HuH-7 (cell line): ENCODE measurements around the gene IRF3.
A peak's percentile ranks its signal among the peaks of the same experiment; 100 is the strongest.

Experiments used
- DNase-seq: peaks from one replicate; pipeline ENCODE4 v3.0.0; 2011; ENCODE audit warnings: low spot score

IRF3 gene

GRCh38 chr19:49687150-49687549 is 21.5 kb upstream of the IRF3 start:
- DNase-seq, result no peak

GRCh38 chr19:49686503-49687088 is 20.9 kb upstream of the IRF3 start:
- DNase-seq, result no peak

- DNase-seq, result no peak
These were observed 20.2 kb upstream of the IRF3 start for GRCh38 chr19:49685845-49686332.

- no peak for DNase-seq
These were observed 19.4 kb upstream of the IRF3 start for GRCh38 chr19:49684983-49685553.

- DNase-seq, result peak; percentile 67
These were observed 18.8 kb upstream of the IRF3 start for GRCh38 chr19:49684251-49684982.

GRCh38 chr19:49683814-49684250 is 18.2 kb upstream of the IRF3 start:
- no peak for DNase-seq

- DNase-seq, result no peak
These were observed 16.6 kb upstream of the IRF3 start for GRCh38 chr19:49682274-49682673.

- no peak for DNase-seq
These were observed 16.2 kb upstream of the IRF3 start for GRCh38 chr19:49681830-49682229.

GRCh38 chr19:49680421-49681351 is 15.0 kb upstream of the IRF3 start:
- DNase-seq, result peak; percentile 98

- DNase-seq, result no peak
These were observed 14.2 kb upstream of the IRF3 start for GRCh38 chr19:49679771-49680413.

- no peak for DNase-seq
These were observed 13.5 kb upstream of the IRF3 start for GRCh38 chr19:49678985-49679770.

GRCh38 chr19:49677901-49678674 is 12.4 kb upstream of the IRF3 start:
- DNase-seq, result peak; percentile 78

- no peak for DNase-seq
These were observed 11.7 kb upstream of the IRF3 start, which contains the start of gene PRMT1 for GRCh38 chr19:49677231-49677900. Gene PRMT1, plus strand, starts transcription at chr19:49677271. Its CDS starts 10 bp downstream, at chr19:49677281.

- DNase-seq, result peak; percentile 98
These were observed 11.2 kb upstream of the IRF3 start for GRCh38 chr19:49676784-49677230.

GRCh38 chr19:49676136-49676783 is 10.6 kb upstream of the IRF3 start:
- DNase-seq, result peak; percentile 76

GRCh38 chr19:49672131-49672919 is 6.7 kb upstream of the IRF3 start:
- DNase-seq, result peak; percentile 96

- DNase-seq, result no peak
These were observed 3.9 kb upstream of the IRF3 start for GRCh38 chr19:49669516-49669915.

GRCh38 chr19:49667473-49667872 is 1.8 kb upstream of the IRF3 start:
- DNase-seq, result no peak
